Brain microvascular endothelial cell (primary cell): ENCODE measurements around the gene PEX14.

Source experiments
- DNase-seq: peaks from one replicate; pipeline ENCODE4 v3.0.0-alpha.2; 2020
- H3K27ac ChIP-seq: fragments of 250-450 bp; sonication (Bioruptor Pico); 2 replicates; pipeline ENCODE4 v1.5.1; 2020; ENCODE audit warnings: mild to moderate bottlenecking, moderate library complexity
- H3K27me3 ChIP-seq: fragments of 250-450 bp; sonication (Bioruptor Pico); replicated peaks from 2 replicates; pipeline ENCODE4 v1.5.1; 2020; ENCODE audit warnings: mild to moderate bottlenecking
- H3K36me3 ChIP-seq: fragments of 250-450 bp; sonication (Bioruptor Pico); replicated peaks from 2 replicates; pipeline ENCODE4 v1.5.1; 2020; ENCODE audit warnings: mild to moderate bottlenecking
- H3K4me3 ChIP-seq: 2 replicates; pipeline ENCODE4 v1.5.1; 2011; ENCODE audit warnings: low read depth, mild to moderate bottlenecking, control low read depth, low read length, moderate library complexity
- in situ Hi-C: cut with HindIII; loops from 2 replicates; pipeline ENCODE4 v1.10.0; 2017; ENCODE audit warnings: low sequenced_read_pairs, low pct_ligation_motif_present
- TF ChIP-seq, protein P1 (sequence below): IDR thresholded peaks from 2 replicates; pipeline ENCODE4 v1.5.1; 2011; ENCODE audit warnings: low read depth, mild to moderate bottlenecking, moderate library complexity, low read length, control low read depth, inconsistent platforms; ENCODE audit errors: missing control alignments

PEX14 gene

GRCh38 chr1:10431070-10431730 is 43.5 kb upstream of the PEX14 start:
- H3K27me3 ChIP-seq = no peaks in the 10 kb centered on the region
- TF ChIP-seq, protein P1, sequence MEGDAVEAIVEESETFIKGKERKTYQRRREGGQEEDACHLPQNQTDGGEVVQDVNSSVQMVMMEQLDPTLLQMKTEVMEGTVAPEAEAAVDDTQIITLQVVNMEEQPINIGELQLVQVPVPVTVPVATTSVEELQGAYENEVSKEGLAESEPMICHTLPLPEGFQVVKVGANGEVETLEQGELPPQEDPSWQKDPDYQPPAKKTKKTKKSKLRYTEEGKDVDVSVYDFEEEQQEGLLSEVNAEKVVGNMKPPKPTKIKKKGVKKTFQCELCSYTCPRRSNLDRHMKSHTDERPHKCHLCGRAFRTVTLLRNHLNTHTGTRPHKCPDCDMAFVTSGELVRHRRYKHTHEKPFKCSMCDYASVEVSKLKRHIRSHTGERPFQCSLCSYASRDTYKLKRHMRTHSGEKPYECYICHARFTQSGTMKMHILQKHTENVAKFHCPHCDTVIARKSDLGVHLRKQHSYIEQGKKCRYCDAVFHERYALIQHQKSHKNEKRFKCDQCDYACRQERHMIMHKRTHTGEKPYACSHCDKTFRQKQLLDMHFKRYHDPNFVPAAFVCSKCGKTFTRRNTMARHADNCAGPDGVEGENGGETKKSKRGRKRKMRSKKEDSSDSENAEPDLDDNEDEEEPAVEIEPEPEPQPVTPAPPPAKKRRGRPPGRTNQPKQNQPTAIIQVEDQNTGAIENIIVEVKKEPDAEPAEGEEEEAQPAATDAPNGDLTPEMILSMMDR = no peak
- in situ Hi-C loops = no loop called here
- no peaks in the 10 kb centered on the region for H3K36me3 ChIP-seq
- DNase-seq = no peak
- H3K27ac ChIP-seq = peak overlapping the region; percentile 51
- peak overlapping the region; percentile 83 for H3K4me3 ChIP-seq

DNA sequence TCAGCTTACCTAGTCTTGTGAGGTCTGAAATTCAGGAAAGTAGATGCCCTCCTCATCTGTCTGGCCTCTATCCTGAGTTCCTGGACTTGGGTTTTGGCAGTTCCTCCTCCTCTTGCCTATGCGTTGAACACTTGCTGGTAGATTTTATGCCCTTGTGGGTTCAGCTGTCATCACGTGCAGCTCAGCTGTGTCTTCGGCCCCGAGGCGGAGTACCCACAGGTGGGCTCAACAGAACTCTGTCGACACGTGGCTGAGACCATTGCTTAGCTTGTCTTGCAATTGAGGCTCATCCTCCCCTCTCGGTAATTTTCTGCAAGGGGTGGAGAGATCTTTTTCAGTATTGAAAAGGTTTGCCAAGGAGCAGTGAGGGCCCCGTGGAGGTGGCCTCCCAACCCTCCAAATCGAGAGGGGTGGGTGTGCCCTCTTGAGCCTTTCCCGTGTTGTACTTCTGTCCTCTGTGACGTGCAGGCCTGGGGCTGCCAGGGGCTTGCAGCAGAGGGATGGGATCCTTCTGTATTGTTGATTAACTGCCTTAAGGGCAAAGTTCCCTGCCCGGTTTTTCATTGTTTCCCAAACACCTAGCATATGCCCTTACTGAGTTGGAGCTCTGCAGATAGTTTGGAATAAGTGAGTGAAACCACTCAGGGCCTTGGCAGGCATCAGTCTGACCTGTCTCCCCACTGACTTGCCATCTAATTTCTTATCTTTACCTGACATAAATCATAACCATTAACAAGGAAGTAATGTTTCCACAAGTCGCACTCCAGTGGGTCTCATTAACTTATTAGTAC is 41.6 kb upstream of the PEX14 start:
- Histone ChIP-seq H3K27ac (no peak overlapping the region), H3K36me3 (no peaks in the 10 kb centered on the region), H3K27me3 (no peaks in the 10 kb centered on the region), H3K4me3 (no peak overlapping the region)
- in situ Hi-C loops = no loop called here
- TF ChIP-seq, protein P1 = no peak
- no peak for DNase-seq

DNA sequence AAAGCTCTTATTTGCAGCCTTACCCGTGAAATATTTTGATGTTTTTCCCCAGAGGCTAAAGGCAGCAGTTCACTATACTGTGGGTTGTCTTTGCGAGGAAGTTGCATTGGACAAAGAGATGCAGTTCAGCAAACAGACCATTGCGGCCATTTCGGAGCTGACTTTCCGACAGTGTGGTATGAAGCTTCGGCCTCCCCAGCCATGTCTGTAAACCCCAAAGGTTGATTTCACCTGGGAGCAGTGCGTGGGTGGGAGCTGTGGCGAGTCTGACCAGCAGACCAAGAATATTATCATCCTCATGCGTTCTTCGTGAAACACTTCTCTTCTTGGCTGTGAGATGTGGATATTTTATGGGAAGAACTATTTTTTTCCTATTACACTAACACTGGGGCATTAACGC is 41.0 kb upstream of the PEX14 start:
- Histone ChIP-seq H3K27me3 (no peaks in the 10 kb centered on the region), H3K4me3 (no peak overlapping the region), H3K36me3 (no peaks in the 10 kb centered on the region), H3K27ac (no peak overlapping the region)
- TF ChIP-seq, protein P1 = no peak
- no peak for DNase-seq
- in situ Hi-C loops = no loop called here

DNA sequence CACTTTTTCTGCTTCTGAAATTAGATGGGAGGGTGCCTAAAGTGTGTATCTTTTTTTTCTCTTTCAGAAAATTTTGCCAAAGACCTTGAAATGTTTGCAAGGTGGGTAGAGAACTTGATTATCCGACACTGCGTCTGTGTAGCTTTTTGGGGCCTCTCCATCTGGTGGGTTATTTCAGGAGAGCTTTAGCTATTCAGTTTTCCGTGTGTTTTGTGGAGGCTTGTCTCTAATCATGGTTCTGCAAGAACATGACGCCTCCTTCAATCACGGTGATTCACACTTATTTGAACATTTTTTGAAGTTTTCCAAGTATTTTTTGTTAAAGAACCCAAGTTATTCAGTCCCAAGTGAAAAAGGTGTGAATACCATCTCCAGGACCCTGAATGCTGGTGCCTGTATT is 40.2 kb upstream of the PEX14 start:
- no peak overlapping the region for H3K4me3 ChIP-seq
- no peaks in the 10 kb centered on the region for H3K36me3 ChIP-seq
- in situ Hi-C loops = no loop called here
- no peaks in the 10 kb centered on the region for H3K27me3 ChIP-seq
- DNase-seq = no peak
- TF ChIP-seq, protein P1 = no peak
- no peak overlapping the region for H3K27ac ChIP-seq

- no peak overlapping the region for H3K27ac ChIP-seq
- TF ChIP-seq, protein P1 = no peak
- in situ Hi-C loops = no loop called here
- H3K36me3 ChIP-seq = no peaks in the 10 kb centered on the region
- H3K27me3 ChIP-seq = no peaks in the 10 kb centered on the region
- no peak for DNase-seq
- no peak overlapping the region for H3K4me3 ChIP-seq
These were observed 37.7 kb upstream of the PEX14 start for GRCh38 chr1:10437052-10437451.

GRCh38 chr1:10438677-10439163 is 36.0 kb upstream of the PEX14 start:
- TF ChIP-seq, protein P1 = no peak
- no peak overlapping the region for H3K4me3 ChIP-seq
- H3K36me3 ChIP-seq = no peaks in the 10 kb centered on the region
- in situ Hi-C loops = no loop called here
- no peaks in the 10 kb centered on the region for H3K27me3 ChIP-seq
- no peak overlapping the region for H3K27ac ChIP-seq
- no peak for DNase-seq
